GM19240 (cell line): ENCODE results near the gene RBM6.
"Not testable (repeated sequence)": the region's sequence is repeated elsewhere in the genome, so short reads cannot be mapped to it uniquely, and the experiment has no call there.

Experiments used
- DNase-seq: peaks from one replicate; pipeline ENCODE4 v3.0.0; 2011; ENCODE audit warnings: low spot score; ENCODE audit not compliant: insufficient read length

The RBM6 gene

DNA sequence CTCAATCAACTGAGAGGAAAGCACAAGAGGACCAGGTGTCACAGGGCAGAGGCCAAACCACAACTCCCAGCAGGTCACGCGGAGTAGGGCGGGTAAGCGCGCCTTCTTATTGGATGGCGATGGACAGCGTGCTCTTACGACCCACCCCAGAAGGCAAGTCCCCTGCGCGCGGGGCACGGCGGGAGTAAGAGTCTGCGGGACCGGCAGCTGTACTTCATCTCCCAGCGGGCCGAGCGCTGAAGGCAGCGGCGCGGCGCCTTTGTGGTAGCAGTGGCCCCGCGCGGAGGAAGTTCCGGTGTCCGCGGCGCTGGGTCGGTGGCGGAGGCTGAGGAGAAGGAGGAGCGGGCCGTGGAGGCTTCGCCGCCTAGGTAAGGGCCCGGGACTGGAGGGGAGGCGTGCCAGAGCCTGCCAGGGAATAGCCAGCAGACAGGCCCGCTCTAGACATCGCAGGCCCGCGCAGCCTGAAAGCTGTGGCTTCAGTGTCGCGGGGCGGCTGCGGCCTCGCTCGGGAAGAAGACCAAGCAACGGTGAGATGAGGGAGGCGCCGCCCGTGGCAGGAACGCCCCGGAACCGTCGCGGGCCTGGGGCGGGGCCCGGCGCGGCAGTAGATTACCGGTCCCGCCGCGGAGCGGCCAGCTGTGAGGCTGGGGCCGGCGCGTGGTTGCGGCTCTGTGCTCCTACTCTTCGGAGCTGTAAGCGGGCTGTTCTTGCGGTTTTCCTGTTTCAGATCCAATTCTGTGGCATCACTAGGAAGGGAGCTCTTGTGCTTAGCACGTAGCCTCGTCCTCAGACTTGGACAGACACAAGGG is at the start of gene RBM6:
TSS of gene RBM6 (plus strand) at position 293 of the 809 bp plus-strand sequence. CDS start 22,492 bp downstream, outside the sequence.
- peak; percentile 77 for DNase-seq

DNA sequence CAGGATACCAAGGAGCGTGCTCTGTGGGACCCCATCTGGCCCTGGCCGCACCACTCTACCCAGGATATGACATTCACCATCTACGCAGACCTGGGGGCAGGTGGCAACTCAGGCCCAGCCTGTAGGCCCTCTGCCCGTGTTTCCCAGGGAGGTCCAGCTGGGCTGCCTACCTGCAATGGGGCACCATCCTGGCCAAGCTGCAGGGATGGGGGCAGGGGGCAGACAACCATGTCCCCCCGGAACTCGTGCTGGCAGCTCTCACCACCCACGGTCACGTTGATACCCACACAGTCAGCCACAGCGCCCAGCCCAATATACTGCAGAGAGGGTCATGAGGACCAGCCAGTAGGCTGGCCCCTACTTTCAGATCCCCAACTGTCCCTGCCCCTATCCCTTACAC is 44.2 kb upstream of the RBM6 start:
- DNase-seq = no peak

DNA sequence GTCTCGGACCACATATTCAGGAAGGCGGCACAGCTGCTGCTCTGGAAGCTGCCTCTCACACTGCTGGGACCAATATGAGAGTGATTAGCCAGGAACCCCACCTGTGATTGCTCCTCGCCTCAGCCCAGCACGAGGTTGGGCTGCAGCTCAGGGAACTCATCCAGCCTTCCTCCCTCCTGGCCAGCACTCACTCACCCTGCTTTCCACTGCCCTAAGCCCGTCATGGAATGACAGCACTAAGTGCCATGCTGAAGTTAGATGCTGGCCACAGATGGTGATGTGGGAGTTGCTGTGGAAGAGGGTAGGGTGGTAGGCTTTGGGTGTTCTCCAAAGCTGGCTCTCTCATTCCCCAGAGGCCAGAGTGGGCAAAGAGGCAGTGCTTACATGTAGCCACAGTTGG is 43.6 kb upstream of the RBM6 start:
- no peak for DNase-seq

DNA sequence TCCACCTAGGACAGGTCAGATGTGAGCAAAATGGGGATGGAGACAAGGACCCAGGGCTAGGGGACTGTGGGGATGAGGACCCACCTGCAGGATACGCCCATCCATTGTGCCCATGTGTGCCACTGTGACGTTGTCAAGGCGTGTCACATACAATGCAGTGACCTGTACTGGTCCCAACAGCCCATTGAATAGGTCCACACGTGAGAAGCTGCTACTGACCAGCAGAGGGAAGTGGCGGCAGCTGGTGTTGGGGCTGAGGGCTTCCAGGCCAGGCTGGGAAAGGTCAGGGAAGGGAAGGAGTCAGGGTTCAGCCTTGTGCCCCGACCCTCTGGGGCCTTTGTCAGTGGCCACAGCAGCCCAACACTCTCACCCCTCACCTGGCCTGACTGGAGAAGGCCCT is 41.0 kb upstream of the RBM6 start:
- no peak for DNase-seq

DNA sequence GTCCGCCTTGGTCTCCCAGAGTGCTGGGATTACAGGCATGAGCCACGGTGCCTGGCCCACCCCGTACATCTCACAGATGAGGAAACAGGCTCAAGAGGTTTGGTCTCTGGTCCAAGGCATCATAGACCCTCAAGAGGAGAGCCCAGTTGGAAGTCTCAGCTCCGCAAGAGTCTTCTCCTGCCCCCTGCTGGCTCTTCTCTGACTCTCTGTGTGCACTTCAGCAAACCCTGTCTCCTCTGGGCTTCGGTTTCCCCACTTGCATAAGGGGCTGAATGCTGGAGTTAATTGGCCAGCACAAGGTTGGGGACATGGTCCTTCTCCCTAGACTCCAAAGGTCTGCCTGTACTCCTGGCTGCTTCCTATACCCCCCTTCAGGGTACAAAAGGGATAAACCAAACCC is 40.1 kb upstream of the RBM6 start:
- DNase-seq = no peak

DNA sequence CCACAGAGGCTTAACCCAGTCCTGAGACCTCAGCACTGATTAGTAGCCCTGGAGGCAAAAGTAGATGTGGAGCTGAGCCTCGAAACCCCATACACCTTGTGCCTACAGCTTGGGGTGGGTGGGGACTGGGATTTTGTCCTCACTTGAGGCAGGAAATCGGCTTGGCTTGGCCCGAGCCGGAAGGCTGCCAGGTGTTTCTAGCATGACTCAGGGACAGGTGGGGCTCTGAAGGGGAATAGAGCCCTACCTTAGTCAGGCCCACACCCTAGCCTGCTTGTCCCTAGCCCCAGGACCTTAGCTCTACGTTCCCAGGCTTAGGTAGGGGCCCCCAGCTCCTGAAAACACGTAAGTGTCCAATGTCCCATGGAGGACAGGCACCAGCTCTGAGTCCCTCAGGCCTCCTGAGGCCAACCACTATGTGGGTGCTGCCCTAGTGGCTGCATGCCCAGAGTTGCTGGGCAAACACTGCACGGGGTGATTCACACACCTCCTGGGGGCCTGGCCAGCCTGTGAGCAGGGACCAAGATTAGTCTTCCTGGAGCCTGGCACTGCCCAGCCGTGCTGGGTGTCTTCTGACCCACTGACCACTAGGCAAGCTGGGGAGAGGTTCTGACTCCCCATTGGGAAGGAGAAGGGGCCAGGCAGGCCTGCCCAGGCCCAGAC is 39.3 kb upstream of the RBM6 start:
- no peak for DNase-seq

DNA sequence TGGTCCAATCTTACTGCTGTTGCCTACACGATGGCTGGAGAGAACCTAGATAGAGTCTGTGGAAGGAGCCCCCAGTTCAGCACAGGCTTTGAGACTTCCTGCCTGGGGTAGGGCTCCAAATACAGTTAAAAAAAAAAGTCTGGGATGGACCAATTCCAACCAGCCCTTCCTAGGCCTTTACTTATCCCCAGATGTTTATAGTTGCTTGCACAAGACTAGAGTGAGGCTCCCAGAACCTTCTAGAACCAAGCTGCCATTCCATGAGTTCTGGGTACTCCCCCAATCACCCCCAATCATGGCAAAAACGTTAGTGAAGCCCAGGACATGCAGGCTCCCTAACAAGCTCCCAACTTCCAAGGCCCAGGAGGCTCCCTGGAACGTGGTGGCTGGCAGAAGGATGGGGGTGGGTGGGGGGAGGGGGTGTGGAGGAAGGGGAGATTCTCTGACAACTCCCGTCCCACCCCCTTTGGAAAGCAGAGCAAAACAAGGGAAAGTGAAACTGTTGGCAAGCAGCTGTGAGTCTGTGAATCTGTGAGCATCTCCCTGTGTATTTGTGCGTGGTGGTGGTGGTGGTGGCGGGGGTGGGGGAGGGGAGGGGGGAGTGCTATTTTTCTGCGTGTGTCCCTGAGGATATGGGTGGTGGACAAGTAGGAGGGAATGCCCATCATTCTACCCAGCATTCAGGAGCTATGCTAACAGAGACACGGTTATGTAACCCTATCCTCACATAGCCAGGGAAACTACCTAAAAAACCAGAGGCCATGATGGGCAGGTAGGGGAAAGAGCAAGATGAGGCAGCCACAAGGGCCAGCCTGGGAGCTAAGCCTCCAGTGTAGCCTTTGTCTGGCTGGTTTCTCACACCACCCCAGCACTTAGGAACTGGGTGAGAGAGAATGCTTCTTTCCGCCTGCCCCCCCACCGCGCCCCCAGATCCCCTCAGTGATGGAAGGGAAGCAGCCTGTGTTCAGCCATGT is 38.3 kb upstream of the RBM6 start:
- DNase-seq = no peak

- no peak for DNase-seq
Observed at GRCh38 chr3:49902511-49903345, 37.2 kb upstream of the RBM6 start.

- DNase-seq = peak; percentile 92
Observed at GRCh38 chr3:49903451-49904424, 36.2 kb upstream of the RBM6 start, which contains the start of gene MST1R. Gene MST1R, minus strand, starts transcription at chr3:49903873. Its CDS starts 264 bp downstream, at chr3:49903609.

DNA sequence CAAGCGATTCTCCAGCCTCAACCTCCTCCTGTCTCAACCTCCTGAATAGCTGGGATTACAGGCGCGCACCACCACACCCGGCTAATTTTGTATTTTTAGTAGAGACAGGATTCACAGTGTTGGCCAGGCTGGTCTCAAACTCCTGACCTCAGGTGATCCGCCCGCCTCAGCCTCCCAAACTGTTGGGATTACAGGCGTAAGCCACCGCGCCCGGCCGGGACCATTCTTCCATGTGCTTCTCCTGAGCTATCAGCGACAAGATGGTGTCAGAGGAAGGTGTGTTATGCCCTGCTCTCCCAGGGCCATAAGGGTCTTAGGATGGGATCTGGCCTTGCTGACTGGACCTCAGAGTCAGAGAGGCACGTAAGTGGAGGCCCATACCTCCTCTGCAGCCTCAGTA is 35.5 kb upstream of the RBM6 start:
- not testable (repeated sequence) for DNase-seq

DNA sequence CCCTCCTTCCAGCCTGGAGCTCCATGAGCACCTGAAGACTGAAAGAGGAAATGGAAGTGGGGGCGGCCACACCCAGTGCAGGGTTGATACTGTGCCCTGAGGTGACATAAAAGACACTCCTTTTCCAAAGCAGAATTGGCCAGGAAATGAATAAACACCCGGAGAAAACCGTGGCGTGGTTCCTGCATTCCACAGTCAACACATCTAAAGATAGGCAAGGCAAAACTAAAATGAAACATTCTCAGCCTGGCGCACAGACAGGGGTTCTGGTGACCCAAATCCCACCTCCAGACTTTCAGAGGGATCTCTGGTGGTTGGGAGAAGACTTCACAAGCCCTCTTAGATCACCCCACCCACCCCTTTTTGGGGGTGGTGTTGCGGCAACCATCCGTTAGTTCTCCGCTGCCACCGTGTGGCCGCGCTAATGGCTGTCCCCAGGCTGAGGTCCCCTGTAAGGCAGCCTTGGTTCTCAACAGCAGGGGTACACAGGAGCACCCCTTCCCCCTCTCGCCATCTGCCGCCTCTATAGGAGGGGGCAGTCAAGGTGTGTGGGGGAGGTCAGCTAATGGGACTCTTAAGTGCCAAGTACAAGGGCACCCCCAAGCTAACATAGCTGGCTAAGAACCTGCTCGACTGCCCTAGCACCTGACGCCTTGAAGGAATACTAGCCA is 33.7 kb upstream of the RBM6 start:
- peak; percentile 90 for DNase-seq

- no peak for DNase-seq
Observed at GRCh38 chr3:49908373-49909199, 31.4 kb upstream of the RBM6 start.

- no peak for DNase-seq
Observed at GRCh38 chr3:49910409-49911123, 29.4 kb upstream of the RBM6 start.

- no peak for DNase-seq
Observed at GRCh38 chr3:49911124-49911420, 28.9 kb upstream of the RBM6 start.

DNA sequence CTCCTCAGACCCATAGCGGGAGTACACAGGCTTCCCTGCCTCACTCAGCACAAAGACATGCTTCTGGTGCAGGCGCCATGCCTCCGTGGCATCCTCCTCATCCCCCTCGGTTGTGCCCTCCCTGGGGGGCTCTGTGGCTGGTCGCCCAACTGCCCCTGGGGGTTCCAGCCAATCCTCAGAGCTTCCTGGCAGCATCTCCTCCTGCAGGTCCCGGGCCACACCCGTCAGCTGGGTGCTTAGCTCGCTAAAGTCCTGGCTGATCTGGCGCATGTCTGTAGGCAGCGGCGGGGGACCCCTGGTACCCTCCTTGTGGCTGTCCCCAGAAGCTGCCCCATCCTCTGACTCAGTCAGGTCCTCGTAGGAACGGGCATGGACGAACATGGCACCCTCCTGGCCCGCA is 28.3 kb upstream of the RBM6 start:
- no peak for DNase-seq

DNA sequence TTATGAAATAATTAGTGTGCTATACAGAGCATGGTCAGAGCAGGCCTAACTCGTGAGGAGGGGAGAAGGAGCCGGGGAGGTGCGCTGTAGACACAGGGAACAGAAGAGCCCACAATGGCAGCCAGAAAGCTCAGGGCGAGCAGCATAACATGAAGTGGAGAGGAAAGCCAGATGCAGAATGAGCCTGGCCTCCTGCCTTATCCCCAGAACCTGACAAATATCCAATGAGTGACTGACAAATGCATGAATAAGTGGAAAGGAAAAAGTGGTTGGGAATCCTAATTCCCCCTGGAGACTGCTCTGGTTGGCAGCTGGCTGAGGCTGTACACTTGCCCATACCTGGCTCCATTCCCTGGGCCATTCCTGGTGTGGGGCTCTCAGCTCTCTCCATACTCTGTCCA is 27.1 kb upstream of the RBM6 start:
- no peak for DNase-seq

DNA sequence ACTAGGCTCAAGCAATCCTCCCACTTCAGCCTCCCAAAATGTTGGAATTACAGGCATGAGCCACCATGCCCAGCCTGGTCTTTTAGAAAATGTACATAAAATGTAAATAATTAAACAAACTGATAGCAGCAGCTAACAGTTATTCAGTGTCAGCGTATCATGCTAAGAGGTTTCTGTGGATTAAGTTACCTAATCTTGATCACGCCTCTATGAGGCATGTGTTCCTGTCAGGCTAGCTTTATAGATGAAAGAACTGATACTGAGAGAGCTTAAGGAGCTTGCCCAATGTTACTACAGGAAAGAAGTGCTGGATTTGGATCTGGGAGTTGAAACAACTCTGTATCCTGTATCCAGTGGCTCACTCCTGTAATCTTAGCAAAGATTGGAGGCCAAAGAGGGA is 25.0 kb upstream of the RBM6 start:
- no peak for DNase-seq

- DNase-seq = no peak
Observed at GRCh38 chr3:49916686-49917085, 23.3 kb upstream of the RBM6 start.
